ENCODE measurements around the gene NTM.

Gene NTM

GRCh38 chr11:132238331-132238866 lies 868.0 kb downstream of the NTM start:
- Histone ChIP-seq H3K4me2 (ENCODE audit: low read length) (no peak overlapping the region), H3K36me3 (replicated peaks; ENCODE audit: low read depth, low read length) (no peaks in the 10 kb centered on the region), H3K4me3 (ENCODE audit: low read length) (no peak overlapping the region), H3K27me3 (ENCODE audit: low read depth, low read length) (peaks cover 9% of the 10 kb centered on the region; the same call in 1 of the 2 replicates), H3K4me1 (ENCODE audit: low read length) (no peaks in the 10 kb centered on the region), H3K27ac (ENCODE audit: low read length) (no peak overlapping the region), H2AFZ (ENCODE audit: low read depth, low read length) (no peak overlapping the region), H3K9ac (ENCODE audit: low read length) (no peak overlapping the region), H3K79me2 (ENCODE audit: low read length) (no peaks in the 10 kb centered on the region), H4K20me1 (ENCODE audit: insufficient read depth, low read length) (no peaks in the 10 kb centered on the region), H3K9me3 (ENCODE audit: insufficient read depth, low read length) (no peaks in the 10 kb centered on the region)
- TF ChIP-seq CTCF (IDR thresholded peaks at IDR 0.05; ENCODE audit: low read depth, low read length) (no peak), EZH2phosphoT487 (IDR thresholded peaks at IDR 0.05; ENCODE audit: low read depth) (no peak)

GRCh38 chr11:132240374-132240773 lies 870.0 kb downstream of the NTM start:
- Histone ChIP-seq H3K9me3 (ENCODE audit: insufficient read depth, low read length) (no peaks in the 10 kb centered on the region), H4K20me1 (ENCODE audit: insufficient read depth, low read length) (no peaks in the 10 kb centered on the region), H3K27me3 (ENCODE audit: low read depth, low read length) (peaks cover 10% of the 10 kb centered on the region), H2AFZ (ENCODE audit: low read depth, low read length) (no peak overlapping the region), H3K4me1 (ENCODE audit: low read length) (no peaks in the 10 kb centered on the region), H3K79me2 (ENCODE audit: low read length) (no peaks in the 10 kb centered on the region), H3K36me3 (replicated peaks; ENCODE audit: low read depth, low read length) (no peaks in the 10 kb centered on the region), H3K27ac (ENCODE audit: low read length) (no peak overlapping the region), H3K4me2 (ENCODE audit: low read length) (no peak overlapping the region), H3K9ac (ENCODE audit: low read length) (no peak overlapping the region), H3K4me3 (ENCODE audit: low read length) (no peak overlapping the region)
- TF ChIP-seq CTCF (IDR thresholded peaks at IDR 0.05; ENCODE audit: low read depth, low read length) = no peak
- TF ChIP-seq EZH2phosphoT487 (IDR thresholded peaks at IDR 0.05; ENCODE audit: low read depth) = no peak

GRCh38 chr11:132242632-132243031 lies 872.2 kb downstream of the NTM start:
- H3K36me3 ChIP-seq (replicated peaks; ENCODE audit: low read depth, low read length) = no peaks in the 10 kb centered on the region
- H3K4me2 ChIP-seq (ENCODE audit: low read length) = no peak overlapping the region
- peaks cover 15% of the 10 kb centered on the region for H3K27me3 ChIP-seq (ENCODE audit: low read depth, low read length)
- no peak overlapping the region for H3K27ac ChIP-seq (ENCODE audit: low read length)
- TF ChIP-seq EZH2phosphoT487 (IDR thresholded peaks at IDR 0.05; ENCODE audit: low read depth) (no peak), CTCF (IDR thresholded peaks at IDR 0.05; ENCODE audit: low read depth, low read length) (no peak)
- H3K4me3 ChIP-seq (ENCODE audit: low read length) = no peak overlapping the region
- H4K20me1 ChIP-seq (ENCODE audit: insufficient read depth, low read length) = no peaks in the 10 kb centered on the region
- H3K79me2 ChIP-seq (ENCODE audit: low read length) = no peaks in the 10 kb centered on the region
- no peaks in the 10 kb centered on the region for H3K4me1 ChIP-seq (ENCODE audit: low read length)
- no peaks in the 10 kb centered on the region for H3K9me3 ChIP-seq (ENCODE audit: insufficient read depth, low read length)
- H3K9ac ChIP-seq (ENCODE audit: low read length) = no peak overlapping the region
- H2AFZ ChIP-seq (ENCODE audit: low read depth, low read length) = no peak overlapping the region

GRCh38 chr11:132244846-132245245 lies 874.4 kb downstream of the NTM start:
- H3K27me3 ChIP-seq (ENCODE audit: low read depth, low read length) = peaks cover 29% of the 10 kb centered on the region
- H3K4me2 ChIP-seq (ENCODE audit: low read length) = no peak overlapping the region
- H2AFZ ChIP-seq (ENCODE audit: low read depth, low read length) = no peak overlapping the region
- H3K79me2 ChIP-seq (ENCODE audit: low read length) = no peaks in the 10 kb centered on the region
- no peaks in the 10 kb centered on the region for H3K36me3 ChIP-seq (replicated peaks; ENCODE audit: low read depth, low read length)
- H3K9me3 ChIP-seq (ENCODE audit: insufficient read depth, low read length) = no peaks in the 10 kb centered on the region
- no peak overlapping the region for H3K9ac ChIP-seq (ENCODE audit: low read length)
- H3K4me3 ChIP-seq (ENCODE audit: low read length) = no peak overlapping the region
- no peaks in the 10 kb centered on the region for H3K4me1 ChIP-seq (ENCODE audit: low read length)
- H4K20me1 ChIP-seq (ENCODE audit: insufficient read depth, low read length) = no peaks in the 10 kb centered on the region
- no peak overlapping the region for H3K27ac ChIP-seq (ENCODE audit: low read length)
- TF ChIP-seq EZH2phosphoT487 (IDR thresholded peaks at IDR 0.05; ENCODE audit: low read depth) = no peak
- no peak for TF ChIP-seq CTCF (IDR thresholded peaks at IDR 0.05; ENCODE audit: low read depth, low read length)

Data from OCI-LY3 (cell line).